HCT116 (cell line): ENCODE data around the gene GREB1L. TPM values are rescaled to one million over a fixed set of nuclear protein-coding genes. Genes with fewer than 3 reads are reported as not detected.

Experiments used
- ATAC-seq: fragments of 200-7000 bp; cut with Tn5 transposase; 2 replicates; pipeline ENCODE4 v1.9.1; 2020; ENCODE audit warnings: mild to moderate bottlenecking, moderate library complexity
- BruUV-seq: library from RNA; stranded (reverse); fragments of 400-500 nt; replicated peaks from 2 replicates; lab custom pipeline; 2021; lab: Mats Ljungman, UMichigan
- CTCF ChIA-PET: fragments of 300-600 bp; sonication (Branson Sonifier 250); formaldehyde crosslinking; loops from one replicate; lab custom pipeline; 2021; ENCODE audit warnings: antibody characterized with exemption; lab: Charles Lee
- POLR2A ChIA-PET: fragments of 300-600, 350-600 bp; sonication (Branson Sonifier 250); formaldehyde crosslinking; loops from one replicate; lab custom pipeline; 2021; ENCODE audit warnings: antibody characterized with exemption; lab: Charles Lee
- RAD21 ChIA-PET, 2 experiments: fragments of 300-600 bp; sonication (Branson Sonifier 250); formaldehyde crosslinking; loops; one replicate each; lab custom pipeline; 2023; ENCODE audit warnings: low total read pairs in 2 of 2; ENCODE audit not compliant: uncharacterized antibody in 2 of 2, unreplicated experiment in 2 of 2, low non-redundant PET in 1 of 2; lab: Charles Lee
- DNase-seq: peaks from one replicate; pipeline ENCODE4 v3.0.0-alpha.2; 2010; ENCODE audit warnings: low read depth, low spot score
- H2AFZ ChIP-seq: fragments of 200-600 bp; shearing (Covaris generic), sonication (generic); 2 replicates; pipeline ENCODE4 v1.6.1; 2017; ENCODE audit warnings: low read depth, mixed run types, mixed read lengths, antibody characterized with exemption, low read length; ENCODE audit not compliant: poor library complexity, severe bottlenecking
- H3K27ac ChIP-seq: 2 replicates; pipeline ENCODE4 v1.5.1; 2012; ENCODE audit warnings: low read depth, low read length
- H3K27me3 ChIP-seq: fragments of 200-600 bp; sonication (generic); 2 replicates; pipeline ENCODE4 v1.6.1; 2016; ENCODE audit warnings: mixed run types, low read length, mixed read lengths; ENCODE audit not compliant: insufficient read depth
- H3K36me3 ChIP-seq, 2 experiments: fragments of 200-500 bp in 1 of 2; fragments of 200-600 bp in 1 of 2; sonication (Bioruptor generic) in 1 of 2; sonication (generic) in 1 of 2; 2 replicates each; pipeline versions ENCODE4 v1.5.1 to v1.6.1; 2014 to 2016; ENCODE audit warnings: low read length in 2 of 2, inconsistent platforms in 1 of 2, mixed read lengths in 1 of 2, mixed run types in 1 of 2; ENCODE audit not compliant: insufficient read depth in 2 of 2, control insufficient read depth in 1 of 2
- H3K4me1 ChIP-seq, 2 experiments: fragments of 200-600 bp in 1 of 2; sonication (generic) in 1 of 2; 2 replicates each; pipeline versions ENCODE4 v1.5.1 to v1.6.1; 2012 to 2017; ENCODE audit warnings: low read length in 2 of 2, inconsistent platforms in 1 of 2, mild to moderate bottlenecking in 1 of 2, mixed read lengths in 1 of 2, mixed run types in 1 of 2, moderate library complexity in 1 of 2; ENCODE audit not compliant: insufficient read depth in 2 of 2, control insufficient read depth in 1 of 2
- H3K4me2 ChIP-seq: fragments of 200-600 bp; sonication (generic); 2 replicates; pipeline ENCODE4 v1.6.1; 2017; ENCODE audit warnings: mixed run types, low read length, mixed read lengths
- H3K4me3 ChIP-seq, 2 experiments: fragments of 200-600 bp in 1 of 2; sonication (generic) in 1 of 2; replicated peaks in 1 of 2; 2 replicates each; pipeline ENCODE4 v1.5.1; 2011 to 2016; ENCODE audit warnings: low read length in 2 of 2, control low read depth in 1 of 2, low read depth in 1 of 2, mild to moderate bottlenecking in 1 of 2, mixed read lengths in 1 of 2, mixed run types in 1 of 2
- H3K79me2 ChIP-seq: fragments of 200-600 bp; sonication (generic); 2 replicates; pipeline ENCODE4 v1.6.1; 2017; ENCODE audit warnings: mild to moderate bottlenecking, mixed run types, low read length, moderate library complexity, mixed read lengths; ENCODE audit not compliant: insufficient read depth
- H3K9ac ChIP-seq: fragments of 200-600 bp; sonication (generic); 2 replicates; pipeline ENCODE4 v1.6.1; 2016; ENCODE audit warnings: low read length, mixed read lengths
- H3K9me2 ChIP-seq: fragments of 200-600 bp; sonication (generic), shearing (Covaris generic); 2 replicates; pipeline ENCODE4 v1.6.1; 2017; ENCODE audit warnings: mixed run types, mild to moderate bottlenecking, moderate library complexity; ENCODE audit not compliant: insufficient read depth
- H3K9me3 ChIP-seq, 2 experiments: fragments of 200-500 bp in 1 of 2; fragments of 200-600 bp in 1 of 2; sonication (Bioruptor generic) in 1 of 2; sonication (generic) in 1 of 2; 2 replicates each; pipeline ENCODE4 v1.6.1; 2014 to 2017; ENCODE audit warnings: low read length in 2 of 2, mixed read lengths in 2 of 2, inconsistent platforms in 1 of 2, low read depth in 1 of 2, mild to moderate bottlenecking in 1 of 2, mixed run types in 1 of 2, moderate library complexity in 1 of 2; ENCODE audit not compliant: control insufficient read depth in 1 of 2, insufficient read depth in 1 of 2
- H4K20me1 ChIP-seq: fragments of 200-600 bp; sonication (generic), shearing (Covaris generic); 2 replicates; pipeline ENCODE4 v1.6.1; 2017; ENCODE audit warnings: mixed run types, mild to moderate bottlenecking, moderate library complexity; ENCODE audit not compliant: insufficient read depth
- CEBPB ChIP-seq: IDR thresholded peaks from 2 replicates; pipeline ENCODE4 v1.6.1; 2012; ENCODE audit warnings: low read depth
- EGR1 ChIP-seq: IDR thresholded peaks from 2 replicates; pipeline ENCODE4 v1.6.1; 2012; ENCODE audit warnings: low read depth
- ELF1 ChIP-seq: IDR thresholded peaks from 2 replicates; pipeline ENCODE4 v1.6.1; 2012; ENCODE audit warnings: low read depth, borderline replicate concordance
- EZH2phosphoT487 ChIP-seq: fragments of 200-600 bp; IDR thresholded peaks from 2 replicates; pipeline ENCODE4 v1.6.1; 2018; ENCODE audit warnings: antibody characterized with exemption, borderline replicate concordance
- JUND ChIP-seq: IDR thresholded peaks from 2 replicates; pipeline ENCODE4 v1.6.1; 2012
- POLR2A ChIP-seq: IDR thresholded peaks from 2 replicates; pipeline ENCODE4 v1.7.0; 2011; ENCODE audit warnings: borderline replicate concordance; ENCODE audit not compliant: insufficient read depth, insufficient read length; ENCODE audit errors: extremely low read depth
- POLR2AphosphoS5 ChIP-seq: IDR thresholded peaks from 2 replicates; pipeline ENCODE4 v1.6.1; 2011; ENCODE audit warnings: mild to moderate bottlenecking, low read depth, low read length, moderate library complexity
- SIN3A ChIP-seq: IDR thresholded peaks from 2 replicates; pipeline ENCODE4 v1.6.1; 2012; ENCODE audit warnings: low read depth
- SP1 ChIP-seq: IDR thresholded peaks from 2 replicates; pipeline ENCODE4 v1.6.1; 2012; ENCODE audit warnings: low read depth
- SRF ChIP-seq: IDR thresholded peaks from 2 replicates; pipeline ENCODE4 v1.6.1; 2012; ENCODE audit warnings: low read depth
- TCF7L2 ChIP-seq: IDR thresholded peaks from 2 replicates; pipeline ENCODE4 v1.7.0; 2011; ENCODE audit warnings: borderline replicate concordance, inconsistent platforms; ENCODE audit not compliant: insufficient read depth, insufficient read length; ENCODE audit errors: extremely low read depth
- YY1 ChIP-seq: IDR thresholded peaks from 2 replicates; pipeline ENCODE4 v1.6.1; 2011; ENCODE audit warnings: low read length, low read depth, moderate library complexity, mild to moderate bottlenecking; ENCODE audit not compliant: insufficient replicate concordance; ENCODE audit errors: extremely low read depth
- ZFX ChIP-seq: fragments of 450-650 bp; IDR thresholded peaks from 2 replicates; pipeline ENCODE4 v1.6.1; 2017
- ZNF274 ChIP-seq: fragments of 200-500 bp; sonication (Bioruptor generic); IDR thresholded peaks from 2 replicates; pipeline ENCODE4 v1.6.1; 2014; ENCODE audit warnings: mild to moderate bottlenecking, low read depth, low read length, inconsistent platforms
- intact Hi-C: fragments of 100-400 bp; cut with micrococcal nuclease; formaldehyde crosslinking; loops from 2 replicates; pipeline ENCODE4 v1.10.0; 2022
- total RNA-seq: library from RNA; stranded (reverse); gene quantifications from one replicate; pipeline ENCODE4 v1.2.1, GENCODE V29; 2021; ENCODE audit not compliant: unreplicated experiment
- TF ChIP-seq, protein P1 (sequence below): IDR thresholded peaks from 2 replicates; pipeline ENCODE4 v1.6.1; 2012
- TF ChIP-seq, protein P2 (sequence below): IDR thresholded peaks from 2 replicates; pipeline ENCODE4 v1.6.1; 2011; ENCODE audit warnings: mild to moderate bottlenecking, low read length, moderate library complexity; ENCODE audit not compliant: insufficient replicate concordance; ENCODE audit errors: extremely low read depth
- TF ChIP-seq, protein P3 (sequence below), 3 experiments: fragments of 200-600 bp in 1 of 3; sonication (generic) in 1 of 3; IDR thresholded peaks in 2 of 3; conservative IDR thresholded peaks in 1 of 3; 2 replicates each; pipeline ENCODE4 v1.5.1; 2012 to 2017; ENCODE audit warnings: low read depth in 2 of 3, low read length in 2 of 3, antibody characterized with exemption in 1 of 3, borderline replicate concordance in 1 of 3, control low read depth in 1 of 3, mild to moderate bottlenecking in 1 of 3, mixed read lengths in 1 of 3, mixed run types in 1 of 3, moderate library complexity in 1 of 3; ENCODE audit not compliant: insufficient read depth in 1 of 3
- TF ChIP-seq, protein P4 (sequence below): IDR thresholded peaks from 2 replicates; pipeline ENCODE4 v1.6.1; 2012

The GREB1L gene
- total RNA-seq, 1 experiment from 2014 or later, result 12.2 TPM

DNA sequence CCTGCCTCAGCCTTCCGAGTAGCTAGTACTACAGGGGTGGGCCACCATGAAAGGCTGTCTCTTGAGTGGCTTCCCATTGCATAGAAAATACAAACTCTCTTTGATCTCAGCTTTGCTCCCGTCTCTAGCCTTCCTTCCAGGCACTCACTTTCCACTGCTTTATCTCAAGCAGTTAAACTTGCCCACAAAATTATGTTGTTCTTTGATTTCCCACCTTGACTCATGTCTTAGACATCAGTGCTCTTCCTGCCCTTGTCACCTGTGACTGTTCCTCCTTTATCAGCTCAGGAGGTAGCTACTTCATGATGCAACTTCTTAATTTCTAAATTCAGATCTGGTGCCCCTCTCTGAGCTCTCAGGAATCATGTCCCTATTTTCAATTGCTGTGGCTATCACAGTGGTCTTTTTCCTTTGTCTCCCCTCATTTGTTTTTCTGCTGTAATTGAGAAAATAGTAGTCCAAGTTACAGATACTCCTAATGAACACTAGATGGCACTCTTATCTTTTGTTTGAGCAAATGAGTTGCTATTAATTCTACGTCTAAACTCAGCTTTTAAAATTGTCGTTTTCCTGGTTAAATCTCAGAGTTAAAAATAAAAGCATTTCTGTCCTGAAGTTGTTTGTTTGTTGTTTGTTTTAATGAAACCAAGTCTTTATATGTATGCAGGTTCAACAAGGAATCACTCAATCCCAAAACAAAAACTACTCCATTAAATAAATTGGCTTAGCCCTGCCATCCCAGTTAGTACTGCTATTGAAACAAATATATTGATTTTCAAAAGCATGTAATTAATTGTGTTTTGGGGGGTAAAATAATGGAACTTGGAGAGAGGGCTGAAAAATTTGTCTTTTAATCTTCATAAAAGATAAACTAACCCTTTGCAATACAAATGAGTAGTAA lies 46.9 kb upstream of the GREB1L start:
- Histone ChIP-seq H3K4me3 (peak overlapping the region in 1 of 2 experiments; percentile 19; a peak in 1 of 4 replicates), H3K36me3 (no peaks in the 10 kb centered on the region), H3K27ac (no peak overlapping the region), H3K9me3 (no peaks in the 10 kb centered on the region), H2AFZ (peak overlapping the region; percentile 97), H3K4me1 (peaks cover 0 to 16% of the 10 kb centered on the region in 2 experiments; a peak in 2 of 4 replicates), H4K20me1 (no peaks in the 10 kb centered on the region), H3K4me2 (peak overlapping the region; percentile 57), H3K9me2 (no peaks in the 10 kb centered on the region), H3K27me3 (no peaks in the 10 kb centered on the region), H3K79me2 (no peaks in the 10 kb centered on the region), H3K9ac (no peak overlapping the region)
- peak; percentile 79 for DNase-seq
- ChIA-PET RAD21 (interaction anchor here (1.0 to 1.7 kb wide), 4 partner anchors 247 to 625 kb away, joined by 3 to 5 read pairs (median 4); no protein-coding TSS in a partner anchor), CTCF (interaction anchor here (0.6 to 4.8 kb wide), 22 partner anchors 8 to 761 kb away, joined by 3 to 51 read pairs (median 4); partner anchors contain the start of gene ESCO1), POLR2A (interaction anchor here (1.0 to 1.8 kb wide), 2 partner anchors 405 to 418 kb away, joined by 3 to 4 read pairs; partner anchors contain the start of gene ESCO1)
- no TSS peak for BruUV-seq
- ATAC-seq, result peak; percentile 80
- intact Hi-C loops, result loop anchor here (1.0 to 10.0 kb wide), 5 partner anchors 249 to 1370 kb away; partner anchors contain the start of gene ESCO1
- TF ChIP-seq, protein P1, sequence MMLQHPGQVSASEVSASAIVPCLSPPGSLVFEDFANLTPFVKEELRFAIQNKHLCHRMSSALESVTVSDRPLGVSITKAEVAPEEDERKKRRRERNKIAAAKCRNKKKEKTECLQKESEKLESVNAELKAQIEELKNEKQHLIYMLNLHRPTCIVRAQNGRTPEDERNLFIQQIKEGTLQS, result 0 out of 2 replicates have a peak, but pooled peaks have one; percentile 30
- TF ChIP-seq POLR2A (no peak), EGR1 (no peak), POLR2AphosphoS5 (no peak), TCF7L2 (peak; percentile 70), SRF (peak; percentile 18; the same call in 1 of the 2 replicates), YY1 (no peak), ZNF274 (no peak), JUND (peak; percentile 54), EZH2phosphoT487 (no peak), SP1 (peak; percentile 60), ZFX (no peak), CEBPB (peak; percentile 58; the same call in 1 of the 2 replicates), ELF1 (no peak), SIN3A (no peak)
- TF ChIP-seq, protein P2, sequence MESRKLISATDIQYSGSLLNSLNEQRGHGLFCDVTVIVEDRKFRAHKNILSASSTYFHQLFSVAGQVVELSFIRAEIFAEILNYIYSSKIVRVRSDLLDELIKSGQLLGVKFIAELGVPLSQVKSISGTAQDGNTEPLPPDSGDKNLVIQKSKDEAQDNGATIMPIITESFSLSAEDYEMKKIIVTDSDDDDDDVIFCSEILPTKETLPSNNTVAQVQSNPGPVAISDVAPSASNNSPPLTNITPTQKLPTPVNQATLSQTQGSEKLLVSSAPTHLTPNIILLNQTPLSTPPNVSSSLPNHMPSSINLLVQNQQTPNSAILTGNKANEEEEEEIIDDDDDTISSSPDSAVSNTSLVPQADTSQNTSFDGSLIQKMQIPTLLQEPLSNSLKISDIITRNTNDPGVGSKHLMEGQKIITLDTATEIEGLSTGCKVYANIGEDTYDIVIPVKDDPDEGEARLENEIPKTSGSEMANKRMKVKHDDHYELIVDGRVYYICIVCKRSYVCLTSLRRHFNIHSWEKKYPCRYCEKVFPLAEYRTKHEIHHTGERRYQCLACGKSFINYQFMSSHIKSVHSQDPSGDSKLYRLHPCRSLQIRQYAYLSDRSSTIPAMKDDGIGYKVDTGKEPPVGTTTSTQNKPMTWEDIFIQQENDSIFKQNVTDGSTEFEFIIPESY, result no peak
- TF ChIP-seq, protein P3, sequence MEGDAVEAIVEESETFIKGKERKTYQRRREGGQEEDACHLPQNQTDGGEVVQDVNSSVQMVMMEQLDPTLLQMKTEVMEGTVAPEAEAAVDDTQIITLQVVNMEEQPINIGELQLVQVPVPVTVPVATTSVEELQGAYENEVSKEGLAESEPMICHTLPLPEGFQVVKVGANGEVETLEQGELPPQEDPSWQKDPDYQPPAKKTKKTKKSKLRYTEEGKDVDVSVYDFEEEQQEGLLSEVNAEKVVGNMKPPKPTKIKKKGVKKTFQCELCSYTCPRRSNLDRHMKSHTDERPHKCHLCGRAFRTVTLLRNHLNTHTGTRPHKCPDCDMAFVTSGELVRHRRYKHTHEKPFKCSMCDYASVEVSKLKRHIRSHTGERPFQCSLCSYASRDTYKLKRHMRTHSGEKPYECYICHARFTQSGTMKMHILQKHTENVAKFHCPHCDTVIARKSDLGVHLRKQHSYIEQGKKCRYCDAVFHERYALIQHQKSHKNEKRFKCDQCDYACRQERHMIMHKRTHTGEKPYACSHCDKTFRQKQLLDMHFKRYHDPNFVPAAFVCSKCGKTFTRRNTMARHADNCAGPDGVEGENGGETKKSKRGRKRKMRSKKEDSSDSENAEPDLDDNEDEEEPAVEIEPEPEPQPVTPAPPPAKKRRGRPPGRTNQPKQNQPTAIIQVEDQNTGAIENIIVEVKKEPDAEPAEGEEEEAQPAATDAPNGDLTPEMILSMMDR (IDR thresholded peaks at IDR 0.05 in 2 of 3, conservative IDR thresholded peaks at IDR 0.05 in 1 of 3; ENCODE audit: borderline replicate concordance in 1 of 3, insufficient read depth in 1 of 3, low read depth in 2 of 3, low read length in 2 of 3), result peak; percentile 56 to 91 (median 84)
- TF ChIP-seq, protein P4, sequence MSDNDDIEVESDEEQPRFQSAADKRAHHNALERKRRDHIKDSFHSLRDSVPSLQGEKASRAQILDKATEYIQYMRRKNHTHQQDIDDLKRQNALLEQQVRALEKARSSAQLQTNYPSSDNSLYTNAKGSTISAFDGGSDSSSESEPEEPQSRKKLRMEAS, result 0 out of 2 replicates have a peak, but pooled peaks have one; percentile 9
